ENCODE results near the gene RAB27B.

DNA sequence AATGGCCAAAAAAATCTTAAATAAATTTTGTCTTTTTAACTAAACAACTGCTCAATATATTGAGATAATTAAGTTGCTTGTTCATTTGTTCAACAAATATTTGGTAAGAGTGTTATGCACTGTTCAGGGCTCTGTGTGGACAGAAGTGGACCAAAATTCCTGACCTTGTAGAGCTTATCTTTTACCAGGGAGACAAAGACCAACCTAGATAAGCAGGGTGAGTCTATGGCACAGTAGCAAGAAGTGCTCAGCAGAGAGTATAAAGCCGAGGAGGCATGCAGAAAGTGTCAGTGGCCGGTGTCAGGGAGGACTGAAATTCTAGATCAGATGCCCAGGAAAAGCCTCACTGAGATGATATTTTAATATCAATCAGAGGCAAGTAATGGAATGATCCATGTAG is 2.6 kb downstream of the RAB27B start:
- TF ChIP-seq POLR2A (IDR thresholded peaks at IDR 0.05), result no peak
- TF ChIP-seq, protein P1, sequence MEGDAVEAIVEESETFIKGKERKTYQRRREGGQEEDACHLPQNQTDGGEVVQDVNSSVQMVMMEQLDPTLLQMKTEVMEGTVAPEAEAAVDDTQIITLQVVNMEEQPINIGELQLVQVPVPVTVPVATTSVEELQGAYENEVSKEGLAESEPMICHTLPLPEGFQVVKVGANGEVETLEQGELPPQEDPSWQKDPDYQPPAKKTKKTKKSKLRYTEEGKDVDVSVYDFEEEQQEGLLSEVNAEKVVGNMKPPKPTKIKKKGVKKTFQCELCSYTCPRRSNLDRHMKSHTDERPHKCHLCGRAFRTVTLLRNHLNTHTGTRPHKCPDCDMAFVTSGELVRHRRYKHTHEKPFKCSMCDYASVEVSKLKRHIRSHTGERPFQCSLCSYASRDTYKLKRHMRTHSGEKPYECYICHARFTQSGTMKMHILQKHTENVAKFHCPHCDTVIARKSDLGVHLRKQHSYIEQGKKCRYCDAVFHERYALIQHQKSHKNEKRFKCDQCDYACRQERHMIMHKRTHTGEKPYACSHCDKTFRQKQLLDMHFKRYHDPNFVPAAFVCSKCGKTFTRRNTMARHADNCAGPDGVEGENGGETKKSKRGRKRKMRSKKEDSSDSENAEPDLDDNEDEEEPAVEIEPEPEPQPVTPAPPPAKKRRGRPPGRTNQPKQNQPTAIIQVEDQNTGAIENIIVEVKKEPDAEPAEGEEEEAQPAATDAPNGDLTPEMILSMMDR (IDR thresholded peaks at IDR 0.05), result no peak
